Omental fat pad (tissue), 4 donors: ENCODE data around the gene EXTL2. TPM values are rescaled to one million over a fixed set of nuclear protein-coding genes. Genes with fewer than 3 reads are reported as not detected.

Source experiments
- ATAC-seq: fragments of 150-250 bp; one replicate; pipeline ENCODE4 v1.9.1; 2016; ENCODE audit warnings: mild to moderate bottlenecking, moderate library complexity; ENCODE audit not compliant: low FRiP score
- DNase-seq: peaks from one replicate; pipeline ENCODE4 v3.0.0-alpha.2; 2019; ENCODE audit warnings: low spot score
- CTCF ChIP-seq, 3 donors: fragments of 450-650 bp; IDR thresholded peaks; one replicate each; pipeline ENCODE4 v1.5.1; 2016 to 2017; ENCODE audit warnings: antibody characterized with exemption in 3 of 3, mild to moderate bottlenecking in 3 of 3, moderate library complexity in 2 of 3
- total RNA-seq, 4 donors: library from RNA; depleted of rRNA; stranded (reverse); fragments of >200 nt; gene quantifications; one replicate each; pipeline ENCODE4 v1.1.0, GENCODE V29; 2016

Gene EXTL2
- total RNA-seq, 4 donors from 2014 or later: 10.1 to 16.6 (median 10.4) TPM

- ATAC-seq (no peak), DNase-seq (no peak)
- TF ChIP-seq CTCF (IDR thresholded peaks at IDR 0.05): no peak
These were observed 10.7 kb downstream of the EXTL2 start for GRCh38 chr1:100883963-100884362.

GRCh38 chr1:100882698-100883097 lies 11.9 kb downstream of the EXTL2 start:
- no peak for ATAC-seq
- no peak for TF ChIP-seq CTCF (IDR thresholded peaks at IDR 0.05)

GRCh38 chr1:100881687-100882086 lies 13.0 kb downstream of the EXTL2 start:
- TF ChIP-seq CTCF (IDR thresholded peaks at IDR 0.05): no peak
- ATAC-seq: no peak
- no peak for DNase-seq

More at GRCh38 chr1:100882698-100883097, 11.9 kb downstream of the EXTL2 start:
- DNase-seq: no peak

- DNase-seq (no peak), ATAC-seq (no peak)
- no peak for TF ChIP-seq CTCF (IDR thresholded peaks at IDR 0.05)
These were observed 15.2 kb downstream of the EXTL2 start for GRCh38 chr1:100879422-100879821.

- TF ChIP-seq CTCF (IDR thresholded peaks at IDR 0.05): no peak
- DNase-seq (no peak), ATAC-seq (no peak)
These were observed 18.4 kb downstream of the EXTL2 start for GRCh38 chr1:100876291-100876690.

- ATAC-seq (no peak), DNase-seq (no peak)
- no peak for TF ChIP-seq CTCF (IDR thresholded peaks at IDR 0.05)
These were observed 19.4 kb downstream of the EXTL2 start for GRCh38 chr1:100875228-100875627.

- DNase-seq (no peak), ATAC-seq (no peak)
- TF ChIP-seq CTCF (IDR thresholded peaks at IDR 0.05): no peak
These were observed 20.2 kb downstream of the EXTL2 start for GRCh38 chr1:100874433-100874832.
